NCI-H345 treated with DMSO at 0.1 percent for 48 hours (cell line): ENCODE data around the gene MARVELD1.
A peak's percentile ranks its signal among the peaks of the same experiment; 100 is the strongest.
"Not testable (repeated sequence)": the region's sequence is repeated elsewhere in the genome, so short reads cannot be mapped to it uniquely, and the experiment has no call there.

Source experiments
- DNase-seq: peaks from one replicate; lab custom pipeline; 2025; ENCODE audit not compliant: unreplicated experiment; lab: John Stamatoyannopoulos, UW

Gene MARVELD1

DNA sequence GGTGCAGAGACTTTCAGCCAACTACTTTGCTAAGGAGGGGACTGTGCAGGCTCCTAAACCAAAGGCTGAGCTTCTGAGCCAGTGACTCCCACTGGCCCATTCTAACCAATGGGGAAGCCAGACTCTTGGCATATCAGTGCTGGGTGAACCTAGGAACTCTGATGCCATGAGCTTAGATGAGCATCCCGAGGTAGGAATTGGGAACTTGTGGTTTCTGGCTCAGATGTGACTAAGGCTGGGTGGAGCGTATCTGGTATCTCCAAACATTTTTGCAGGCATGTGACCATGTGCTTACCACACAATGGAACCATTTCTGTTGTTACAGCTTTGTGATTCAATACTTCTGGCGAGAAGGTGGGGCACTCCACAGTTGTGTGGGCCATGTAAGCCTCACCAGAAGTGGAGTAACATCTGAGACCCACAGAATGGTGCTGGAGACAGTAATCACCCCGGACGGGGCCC lies 23.9 kb upstream of the MARVELD1 start:
- DNase-seq: no peak

DNA sequence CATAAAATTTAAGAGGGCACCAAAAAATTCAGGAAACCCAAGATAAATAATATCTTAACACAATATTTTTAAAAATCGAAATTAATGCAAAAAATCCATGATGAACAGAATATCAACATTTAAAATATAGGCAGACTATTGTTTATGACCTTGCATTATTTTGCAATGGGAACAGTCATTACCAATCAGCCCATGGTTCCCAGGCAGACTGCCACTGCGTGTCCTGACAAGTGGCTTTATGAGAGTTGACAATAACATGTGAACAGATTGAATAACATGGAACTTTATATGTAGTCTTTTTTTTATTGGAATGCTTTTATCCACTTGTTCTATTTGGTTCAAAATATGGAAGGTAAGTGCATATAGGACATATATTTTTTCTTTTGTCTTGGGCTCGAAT lies 23.4 kb upstream of the MARVELD1 start:
- no peak for DNase-seq

DNA sequence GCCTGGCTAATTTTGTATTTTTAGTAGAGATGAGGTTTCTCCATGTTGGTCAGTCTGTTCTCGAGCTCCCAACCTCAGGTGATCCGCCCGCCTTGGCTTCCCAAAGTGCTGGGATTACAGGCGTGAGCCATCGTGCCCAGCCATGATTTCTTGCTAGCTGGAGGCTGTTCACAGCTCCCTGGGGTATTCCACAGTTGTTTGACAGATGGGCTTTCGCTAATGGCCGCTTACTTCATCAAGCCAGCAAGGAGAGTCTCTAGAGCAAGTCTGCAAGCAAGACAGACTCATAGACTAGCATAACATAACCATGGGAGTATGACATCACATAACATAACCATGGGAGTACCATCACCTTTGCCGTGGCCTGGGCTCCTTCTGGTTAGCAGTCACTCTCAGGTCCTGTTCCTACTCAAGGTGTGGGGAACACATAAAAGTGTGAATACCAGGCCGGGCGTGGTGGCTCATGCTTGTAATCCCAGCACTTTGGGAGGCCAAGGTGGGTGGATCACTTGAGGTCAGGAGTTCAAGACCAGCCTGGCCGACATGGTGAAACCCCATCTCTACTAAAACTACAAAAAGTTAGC lies 15.4 kb upstream of the MARVELD1 start:
- DNase-seq: not testable (repeated sequence)

DNA sequence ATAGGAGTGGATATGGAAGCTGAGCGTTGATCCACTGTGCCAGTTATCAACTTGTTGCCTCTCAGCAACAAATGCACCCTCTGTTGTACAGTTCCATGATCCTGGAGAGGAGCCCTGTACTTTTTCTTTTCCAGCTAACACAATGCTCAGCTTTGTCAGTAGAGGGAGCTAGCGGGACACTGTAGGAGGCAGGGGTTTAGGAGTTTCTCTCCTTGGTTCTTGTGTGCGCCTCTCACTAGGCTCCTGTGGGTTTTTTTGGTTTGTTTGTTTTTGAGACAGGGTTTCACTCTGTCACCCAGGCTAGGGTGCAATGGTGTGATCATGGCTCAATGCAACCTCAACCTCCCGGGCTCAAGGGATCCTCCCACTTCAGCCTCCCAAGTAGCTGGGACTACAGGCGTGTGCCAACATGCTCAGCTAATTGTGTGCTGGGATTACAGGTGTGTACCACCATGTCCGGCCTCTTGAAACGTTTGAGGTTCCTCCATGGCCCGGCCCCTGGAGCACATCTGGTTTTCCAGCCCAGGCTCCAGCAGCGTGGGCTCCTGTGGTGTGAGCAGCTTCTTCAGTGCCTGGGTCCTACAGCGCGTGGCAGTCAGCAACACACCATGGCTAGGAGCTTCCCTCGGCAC lies 12.0 kb upstream of the MARVELD1 start:
- DNase-seq: peak; percentile 36

DNA sequence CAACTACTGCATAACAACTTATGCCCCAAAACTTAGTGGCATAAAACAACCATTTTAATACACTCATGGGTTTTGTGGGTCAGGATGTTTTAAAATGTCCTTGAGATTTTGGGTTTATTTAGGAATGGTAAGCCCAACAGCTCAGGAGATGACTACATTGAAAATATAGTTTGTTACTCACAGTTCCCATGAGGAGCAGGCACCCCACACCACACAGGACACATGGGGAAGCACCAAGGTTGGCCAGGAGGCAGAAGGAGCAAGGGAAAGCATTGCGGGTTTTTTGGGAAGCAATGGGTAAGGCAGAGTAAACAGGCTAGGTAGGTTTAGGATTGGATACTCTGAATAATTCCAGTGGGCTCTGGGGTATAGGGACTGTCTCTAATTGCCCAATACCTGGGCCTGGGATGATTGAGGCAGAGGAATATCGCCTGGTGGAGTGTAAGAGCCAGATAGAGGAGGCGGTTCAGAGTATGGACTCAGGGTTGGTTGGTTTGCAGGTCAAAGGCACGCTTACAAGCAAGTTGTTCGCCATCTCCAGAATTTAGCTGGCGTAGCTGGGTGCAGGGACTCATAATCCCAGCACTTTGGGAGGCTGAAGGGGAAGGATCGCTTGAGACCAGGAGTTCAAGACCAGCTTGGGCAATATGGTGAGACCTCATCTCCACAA lies 10.0 kb upstream of the MARVELD1 start:
- no peak for DNase-seq

DNA sequence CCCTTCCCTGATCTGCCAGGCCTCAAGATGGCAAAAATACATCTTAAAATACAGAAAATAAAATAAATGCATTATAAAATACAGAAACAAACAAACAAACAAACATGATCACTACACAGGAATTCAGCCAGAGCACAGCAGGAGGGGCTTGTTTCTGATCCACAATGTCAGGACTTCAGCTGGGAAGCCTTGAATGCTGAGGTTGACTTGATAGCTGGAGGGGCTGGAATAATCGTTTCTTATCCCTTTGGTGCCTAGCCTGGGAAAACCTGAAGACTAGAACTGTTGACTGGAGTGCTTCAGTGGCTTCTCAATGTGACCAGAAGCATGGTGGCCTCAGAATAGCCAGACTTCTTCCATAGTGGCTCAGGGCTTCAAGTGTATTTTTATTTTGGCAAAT lies 9.2 kb upstream of the MARVELD1 start:
- DNase-seq: no peak

DNA sequence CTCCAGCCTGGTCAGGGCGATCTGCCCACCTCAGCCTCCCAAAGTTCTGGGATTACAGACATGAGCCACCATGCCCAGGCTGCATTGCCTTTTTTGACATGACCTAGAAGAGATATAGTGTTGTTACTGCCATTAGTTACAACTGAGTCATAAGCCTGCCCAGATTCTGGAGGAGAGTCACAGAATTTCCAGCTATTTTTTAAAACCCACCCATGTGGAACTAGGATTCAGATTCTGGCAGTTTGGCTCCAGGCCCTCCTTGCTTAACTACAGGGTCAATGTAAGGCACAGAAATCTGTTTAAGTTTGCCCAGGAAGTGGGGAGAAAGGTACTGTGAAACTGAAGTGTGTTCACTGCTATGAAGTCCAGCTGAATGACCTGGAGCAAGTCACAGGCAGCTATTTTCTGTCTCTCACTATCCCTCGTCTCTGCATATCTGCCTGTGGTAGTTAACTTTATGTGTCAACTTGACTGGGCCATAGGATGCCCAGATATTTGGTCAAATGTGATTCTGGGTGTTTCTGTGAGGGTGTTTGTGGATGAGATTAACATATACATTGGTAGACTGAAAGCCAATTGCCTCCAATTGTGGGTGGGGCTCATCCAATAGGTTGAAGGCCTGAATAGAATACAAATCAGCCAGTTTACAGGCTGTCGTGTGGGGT lies 8.4 kb upstream of the MARVELD1 start:
- no peak for DNase-seq

DNA sequence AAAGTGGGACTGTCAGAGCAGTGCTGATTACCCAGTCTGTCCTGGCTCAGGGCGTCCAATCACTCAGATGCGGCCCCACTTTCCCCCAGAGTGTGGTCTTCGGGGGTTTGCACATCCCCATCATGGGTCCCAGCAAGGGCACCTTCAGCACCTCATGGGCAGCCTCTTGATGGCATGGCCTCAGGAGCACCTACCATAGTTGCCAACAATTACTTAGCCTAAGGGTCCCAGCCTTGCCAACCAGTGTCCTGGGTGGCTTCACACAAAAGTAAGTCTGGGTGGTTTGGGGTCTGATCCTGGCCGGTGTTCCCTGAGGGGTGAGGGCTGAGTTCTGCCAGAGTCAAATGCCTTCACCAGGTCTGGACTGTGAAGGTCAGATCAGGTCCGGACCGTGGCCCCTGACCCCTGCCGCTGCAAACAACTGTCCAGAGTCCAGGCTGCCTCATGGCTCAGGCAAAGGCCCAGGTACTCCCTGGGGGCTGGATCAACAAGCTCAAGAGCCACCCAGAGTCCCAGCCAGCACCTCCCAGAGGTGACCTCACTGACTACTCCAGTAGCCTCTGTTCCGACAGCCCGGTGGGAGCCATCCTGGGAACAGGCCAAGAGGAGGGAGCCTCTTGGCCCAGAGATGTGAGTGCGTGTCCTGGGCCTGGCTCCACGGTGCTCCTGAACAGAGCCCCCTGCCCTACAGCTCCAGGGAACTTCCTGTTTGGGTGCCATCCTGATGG lies 6.2 kb upstream of the MARVELD1 start:
- DNase-seq: no peak

DNA sequence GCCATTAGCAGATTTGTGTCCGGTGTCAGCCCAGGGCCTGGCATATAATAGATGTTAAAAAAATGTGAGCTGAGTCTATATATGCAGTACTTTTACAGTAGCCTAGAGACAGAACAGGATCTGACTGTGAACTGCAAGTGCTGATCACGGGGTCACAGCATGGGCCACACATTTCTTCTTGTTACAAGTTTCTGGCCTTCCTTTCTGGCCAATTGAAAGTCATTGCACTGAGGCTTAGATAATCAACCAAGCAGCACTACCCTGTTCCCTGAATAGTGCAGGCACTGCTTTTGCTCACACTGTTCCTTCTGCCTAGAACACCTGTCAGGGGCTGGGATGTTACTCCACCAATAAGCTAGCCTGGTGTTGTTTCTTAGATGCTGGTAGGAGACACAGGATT lies 5.4 kb upstream of the MARVELD1 start:
- no peak for DNase-seq

DNA sequence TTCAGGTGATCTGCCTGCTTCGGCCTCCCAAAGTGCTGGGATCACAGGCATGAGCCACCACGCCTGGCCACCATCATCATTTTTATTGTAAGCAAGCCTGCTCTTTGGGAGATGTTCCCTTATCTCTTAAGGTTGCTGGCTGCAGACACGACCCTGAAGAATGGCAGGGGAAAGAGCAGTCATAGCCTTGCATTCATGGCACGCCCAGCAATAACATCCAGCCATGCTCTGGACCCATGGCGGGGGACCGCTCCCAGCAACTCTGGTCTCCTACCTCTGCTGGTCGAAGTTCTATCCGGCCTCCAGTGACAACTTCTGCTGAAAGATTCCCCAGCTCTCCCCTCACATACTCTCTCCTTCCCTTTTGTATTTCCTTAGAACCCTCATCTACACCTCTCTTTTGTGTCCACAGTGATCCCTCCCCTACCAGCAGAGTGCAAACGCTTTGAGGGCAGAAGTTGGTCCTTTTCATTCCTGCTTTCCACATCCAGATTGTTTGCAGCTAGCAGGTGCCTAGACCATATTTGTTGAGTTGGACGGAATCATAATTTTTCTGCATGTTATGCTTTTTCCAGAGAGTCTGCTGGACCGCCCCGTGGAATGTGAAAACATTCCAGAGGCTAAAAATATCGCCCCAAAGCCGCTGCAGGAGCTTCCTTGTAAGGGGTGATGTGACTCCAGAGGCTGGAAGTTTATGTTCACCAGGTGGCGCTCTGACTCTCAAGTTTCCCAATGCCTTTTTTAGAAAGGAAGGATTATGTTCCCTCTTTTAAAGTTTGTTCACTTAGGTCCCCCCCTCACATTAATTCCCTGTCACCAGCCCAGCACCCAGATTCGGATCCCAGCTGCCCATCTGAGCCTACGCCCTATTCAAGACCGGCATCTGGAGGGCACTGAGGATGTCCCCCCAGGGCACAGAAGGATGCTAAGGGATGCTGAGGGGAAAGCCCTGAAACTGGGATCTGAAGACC lies 4.3 kb upstream of the MARVELD1 start:
- peak; percentile 5 for DNase-seq

DNA sequence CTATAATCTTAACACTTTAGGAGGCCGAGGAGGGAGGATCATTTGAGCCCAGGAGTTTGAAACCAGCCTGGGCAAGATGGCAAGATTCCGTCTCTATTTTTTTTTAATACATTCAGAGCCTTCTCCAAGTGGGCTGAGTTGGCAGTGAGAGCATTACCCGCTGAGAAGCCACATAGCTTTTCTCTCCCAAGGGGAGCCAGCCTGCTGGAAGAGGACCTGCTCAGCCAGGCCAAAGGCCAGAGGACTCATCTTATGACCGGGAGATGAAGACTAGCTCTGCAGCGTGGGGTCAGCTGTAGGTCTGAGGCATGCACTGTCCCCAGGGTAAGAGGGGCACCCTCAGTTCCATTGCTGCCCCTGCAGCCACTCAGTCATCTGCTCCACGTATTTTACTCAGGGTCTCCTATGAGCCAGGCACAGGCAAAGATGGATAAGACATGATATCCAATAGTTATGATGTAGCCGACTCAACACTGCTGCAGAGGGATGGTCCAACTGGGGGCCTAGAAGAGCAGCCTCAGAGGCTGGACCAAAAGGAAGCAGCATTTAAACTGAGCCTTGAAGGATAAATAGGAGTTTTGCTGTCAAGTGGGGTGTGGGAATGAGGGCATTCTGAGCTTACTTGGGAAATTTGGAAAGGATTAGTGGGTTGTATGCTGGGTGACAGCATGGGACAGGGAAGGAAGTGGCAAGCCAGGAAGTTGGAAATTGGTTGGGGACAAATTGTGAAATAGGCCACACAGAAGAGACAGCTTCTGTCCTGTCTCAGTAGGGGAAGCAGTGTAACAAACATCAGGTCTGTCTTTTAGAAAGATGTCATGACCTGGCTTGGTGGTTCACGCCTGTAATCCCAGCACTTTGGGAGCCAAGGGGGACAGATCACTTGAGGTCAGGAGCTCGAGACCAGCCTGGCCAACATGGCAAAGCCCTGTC lies 1.6 kb upstream of the MARVELD1 start:
- DNase-seq: no peak

DNA sequence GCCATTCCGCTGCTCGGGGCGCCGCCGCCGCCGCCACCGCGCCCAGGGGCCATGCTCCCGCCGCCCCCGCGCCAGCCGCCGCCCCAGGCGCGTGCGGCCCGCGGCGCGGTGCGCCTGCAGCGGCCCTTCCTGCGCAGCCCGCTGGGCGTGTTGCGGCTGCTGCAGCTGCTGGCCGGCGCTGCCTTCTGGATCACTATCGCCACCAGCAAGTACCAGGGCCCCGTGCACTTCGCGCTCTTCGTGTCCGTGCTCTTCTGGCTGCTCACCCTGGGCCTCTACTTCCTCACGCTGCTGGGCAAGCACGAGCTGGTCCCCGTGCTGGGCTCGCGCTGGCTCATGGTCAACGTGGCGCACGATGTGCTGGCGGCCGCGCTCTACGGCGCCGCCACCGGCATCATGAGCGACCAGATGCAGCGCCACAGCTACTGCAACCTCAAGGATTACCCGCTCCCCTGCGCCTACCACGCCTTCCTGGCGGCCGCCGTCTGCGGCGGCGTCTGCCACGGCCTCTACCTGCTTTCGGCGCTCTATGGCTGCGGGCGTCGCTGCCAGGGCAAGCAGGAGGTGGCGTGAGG lies 383 bp downstream of the MARVELD1 start:
- DNase-seq: peak; percentile 5

DNA sequence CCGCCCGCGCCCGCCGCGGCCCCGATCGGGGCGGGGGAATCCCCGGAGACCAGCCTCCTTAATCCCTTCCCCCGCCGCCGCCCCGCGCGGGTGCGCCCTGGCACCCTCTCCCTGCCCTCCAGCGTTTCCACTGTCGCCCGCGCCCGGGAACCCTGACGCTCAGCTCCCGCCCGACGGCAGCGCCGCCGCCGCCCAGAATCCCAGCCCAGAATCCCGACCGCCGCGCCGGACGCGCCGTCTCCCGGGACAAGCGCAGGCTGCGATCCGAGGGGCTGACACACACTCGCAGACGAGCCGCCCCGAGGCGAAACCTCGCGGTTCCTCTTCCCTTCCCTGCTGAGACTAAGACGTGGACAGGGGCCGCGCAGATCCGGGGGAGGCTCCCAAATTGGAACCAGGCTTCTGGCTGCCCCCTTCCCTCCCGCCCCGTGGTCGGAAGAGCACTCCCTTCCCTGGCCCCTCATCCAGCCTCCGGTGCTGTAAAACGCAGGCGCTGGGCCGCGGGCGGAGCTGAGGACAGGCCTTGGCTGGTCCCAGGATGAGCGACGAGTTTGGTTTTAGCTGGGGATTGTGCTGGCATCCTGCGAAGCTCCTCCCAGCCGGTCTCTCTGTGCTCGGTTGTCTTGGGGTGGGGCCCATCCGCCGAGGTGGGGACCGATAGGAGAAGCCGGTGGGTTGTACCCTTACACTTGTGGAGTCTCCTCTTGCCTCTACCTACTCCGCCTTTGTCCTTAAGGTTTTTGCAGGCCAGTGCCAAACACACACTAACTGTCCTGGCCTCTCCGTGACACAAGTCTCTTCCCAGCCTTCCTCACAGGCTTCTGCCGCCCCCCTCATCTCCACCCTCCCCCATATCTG lies 1.1 kb downstream of the MARVELD1 start:
- DNase-seq: no peak

DNA sequence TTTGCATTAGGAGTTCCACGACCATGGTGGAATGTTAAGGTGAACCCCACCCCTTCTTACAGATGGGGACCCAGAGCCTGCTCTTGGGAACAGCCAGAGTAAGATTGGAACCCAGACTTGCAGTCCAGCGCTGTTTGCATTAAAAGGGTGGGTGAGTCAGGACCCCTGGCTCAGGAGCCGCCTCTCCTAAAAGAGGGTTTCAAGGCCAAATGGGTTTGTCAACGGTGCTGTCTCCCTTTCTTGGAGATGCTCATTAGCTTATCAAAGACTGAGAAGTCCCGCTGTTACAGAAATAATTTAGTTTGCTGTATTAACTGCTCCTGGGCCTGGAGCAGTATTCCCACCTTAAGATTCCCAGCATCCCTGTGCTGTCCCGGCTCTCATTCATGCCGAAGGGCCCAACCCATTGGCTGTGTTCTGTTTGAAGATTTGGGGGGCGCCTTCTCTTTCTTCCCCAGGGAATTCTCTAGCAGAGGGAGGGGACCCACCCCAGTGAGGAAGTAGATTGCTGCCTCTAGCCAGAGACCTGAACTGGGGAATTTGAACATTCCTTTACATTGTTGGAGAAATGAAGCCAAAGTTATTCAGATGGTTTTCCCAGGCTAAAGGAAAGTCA lies 1.8 kb downstream of the MARVELD1 start:
- DNase-seq: no peak

DNA sequence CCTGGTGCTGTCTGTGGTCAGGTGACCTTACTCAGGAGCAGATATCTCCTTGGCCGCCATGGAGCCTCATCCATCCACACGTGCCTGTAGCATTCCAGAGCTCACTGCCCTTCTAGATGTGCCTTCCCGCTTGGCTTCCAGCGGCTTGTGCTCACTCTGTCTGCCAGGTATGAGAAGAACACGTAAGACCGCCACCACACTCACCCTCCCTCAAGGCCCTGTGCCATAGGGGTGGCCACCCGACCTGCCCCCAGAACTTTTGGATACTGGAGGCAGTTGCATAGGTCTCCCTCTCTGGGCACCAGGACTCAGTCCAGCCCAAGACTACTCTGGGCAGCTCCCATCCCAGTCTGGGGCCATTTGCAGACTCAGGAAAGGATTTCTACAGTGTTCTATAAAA lies 4.1 kb downstream of the MARVELD1 start:
- no peak for DNase-seq

DNA sequence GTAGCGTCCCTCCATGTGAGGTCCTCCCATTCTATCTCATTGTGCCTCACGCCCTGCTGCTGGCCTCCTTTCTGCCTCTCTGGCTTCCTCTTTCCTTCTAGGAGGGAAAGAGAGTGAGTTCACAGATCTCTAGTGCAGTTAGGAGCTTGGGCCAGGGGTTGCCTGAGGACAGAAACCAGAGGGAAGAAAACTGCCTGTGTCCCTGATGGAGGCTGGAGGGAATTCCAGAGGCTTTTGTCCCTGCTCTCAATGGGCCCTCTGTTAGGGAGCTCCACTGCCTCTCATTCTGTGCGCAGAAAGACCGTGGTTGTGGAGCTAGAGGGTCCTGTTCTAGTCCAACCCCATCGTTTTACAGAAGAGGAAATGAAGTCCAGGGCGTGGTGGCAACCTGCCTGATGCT lies 4.6 kb downstream of the MARVELD1 start:
- no peak for DNase-seq

DNA sequence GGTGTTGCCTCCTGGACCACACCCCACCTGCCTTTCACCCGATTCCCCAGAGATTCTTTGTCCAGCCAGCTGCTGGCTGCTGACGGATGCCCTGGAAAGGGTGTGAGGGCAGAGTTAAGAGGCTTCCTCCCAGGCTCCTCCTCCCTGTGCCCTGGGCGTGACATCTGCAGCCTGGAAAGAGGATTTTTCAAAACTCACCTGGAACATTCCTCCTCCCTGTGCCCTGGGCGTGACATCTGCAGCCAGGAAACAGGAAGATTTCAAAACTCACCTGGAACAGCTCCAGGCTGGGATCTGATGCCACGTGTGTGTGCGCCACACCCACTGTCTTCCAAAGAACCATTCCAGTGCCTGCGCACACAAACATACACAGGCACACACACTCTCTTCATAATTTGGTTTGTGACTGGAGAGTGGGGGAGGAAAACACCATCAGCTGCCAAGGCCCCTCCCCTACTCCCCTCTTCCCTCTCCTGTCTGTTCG lies 5.2 kb downstream of the MARVELD1 start:
- DNase-seq: no peak
